GM12878 (cell line): ENCODE data around the gene GRIK1. TPM values are rescaled to one million over a fixed set of nuclear protein-coding genes. Genes with fewer than 3 reads are reported as not detected.

Experiments used
- ATAC-seq: fragments of 200-7000 bp; cut with Tn5 transposase; 3 replicates; pipeline ENCODE4 v1.9.1; 2020; ENCODE audit warnings: mild to moderate bottlenecking, moderate library complexity
- BruUV-seq: library from RNA; stranded (reverse); fragments of 400-500 nt; replicated peaks from 2 replicates; lab custom pipeline; 2021; lab: Mats Ljungman, UMichigan
- CTCF ChIA-PET: fragments of 300-600 bp; sonication (Branson Sonifier 250); formaldehyde crosslinking; extraction: SDS; loops from one replicate; lab custom pipeline; 2021; ENCODE audit warnings: inconsistent platforms; lab: Yijun Ruan, JAX
- POLR2A ChIA-PET: fragments of 350-600 bp; formaldehyde crosslinking; extraction: SDS; loops from one replicate; lab custom pipeline; 2021; ENCODE audit warnings: inconsistent platforms; lab: Charles Lee
- RAD21 ChIA-PET: fragments of 300-600 bp; sonication (Branson Sonifier 250); formaldehyde crosslinking; loops from one replicate; lab custom pipeline; 2023; ENCODE audit warnings: antibody characterized with exemption; ENCODE audit not compliant: unreplicated experiment; lab: Charles Lee
- SMC1A ChIA-PET: fragments of 300-600 bp; sonication (Branson Sonifier 250); formaldehyde crosslinking; loops from one replicate; lab custom pipeline; 2023; ENCODE audit not compliant: unreplicated experiment, uncharacterized antibody; lab: Charles Lee
- DNase-seq: peaks from one replicate; pipeline ENCODE4 v3.0.0-alpha.2; 2011; ENCODE audit warnings: low read depth, low spot score
- FAIRE-seq: peaks from 3 replicates; lab custom pipeline; 2011; peaks lifted over from hg19 to GRCh38; lab: Jason Lieb, UNC
- H2AFZ ChIP-seq: 2 replicates; pipeline ENCODE4 v1.6.0; 2011; ENCODE audit warnings: low read depth, low read length, control low read depth; ENCODE audit not compliant: control insufficient read depth
- H3K27ac ChIP-seq: 2 replicates; pipeline ENCODE4 v1.5.1; 2011; ENCODE audit warnings: control low read depth; ENCODE audit not compliant: control insufficient read depth, insufficient read depth
- H3K27me3 ChIP-seq, 2 experiments: replicated peaks in 1 of 2; 2 replicates each; pipeline versions ENCODE4 v1.6.0 to v1.6.1; 2011; ENCODE audit warnings: low read length in 1 of 2; ENCODE audit not compliant: control insufficient read depth in 2 of 2, insufficient read depth in 2 of 2
- H3K36me3 ChIP-seq, 2 experiments: 2 replicates each; pipeline ENCODE4 v1.5.1; 2011; ENCODE audit warnings: low read length in 1 of 2; ENCODE audit not compliant: control insufficient read depth in 2 of 2, insufficient read depth in 2 of 2
- H3K4me1 ChIP-seq: 2 replicates; pipeline ENCODE4 v1.6.1; 2011; ENCODE audit warnings: mild to moderate bottlenecking, low read length, moderate library complexity, mixed read lengths; ENCODE audit not compliant: control insufficient read depth, insufficient read depth
- H3K4me2 ChIP-seq: 2 replicates; pipeline ENCODE4 v1.6.0; 2011; ENCODE audit warnings: control low read depth; ENCODE audit not compliant: control insufficient read depth, insufficient read depth
- H3K4me3 ChIP-seq: fragments of 200-600 bp; sonication (generic); 2 replicates; pipeline ENCODE4 v1.5.1; 2016
- H3K79me2 ChIP-seq: 2 replicates; pipeline ENCODE4 v1.6.0; 2011; ENCODE audit warnings: low read length; ENCODE audit not compliant: control insufficient read depth, insufficient read depth
- H3K9ac ChIP-seq: 2 replicates; pipeline ENCODE4 v1.8.0; 2011; ENCODE audit warnings: low read length, control low read depth, mixed read lengths; ENCODE audit not compliant: control insufficient read depth, insufficient read depth
- H3K9me3 ChIP-seq: replicated peaks from 3 replicates; pipeline ENCODE4 v1.5.1; 2011; ENCODE audit warnings: mild to moderate bottlenecking, low read length; ENCODE audit not compliant: control insufficient read depth, insufficient read depth
- H4K20me1 ChIP-seq: 2 replicates; pipeline ENCODE4 v1.6.0; 2011; ENCODE audit not compliant: control insufficient read depth, insufficient read depth
- ATF7 ChIP-seq: fragments of 450-650 bp; IDR thresholded peaks from 2 replicates; pipeline ENCODE4 v1.6.1; 2016; ENCODE audit warnings: low read depth, mild to moderate bottlenecking
- CBFB ChIP-seq: IDR thresholded peaks from 2 replicates; pipeline ENCODE4 v1.6.1; 2016; ENCODE audit warnings: antibody characterized with exemption, low read depth
- CHD1 ChIP-seq: IDR thresholded peaks from 2 replicates; pipeline ENCODE4 v1.6.1; 2012; ENCODE audit warnings: low read depth, low read length, improper control_type of control experiment
- FOXM1 ChIP-seq: IDR thresholded peaks from 2 replicates; pipeline ENCODE4 v1.6.1; 2012; ENCODE audit warnings: low read depth, mild to moderate bottlenecking, inconsistent platforms, low read length, moderate library complexity
- IRF5 ChIP-seq: fragments of 450-650 bp; IDR thresholded peaks from 2 replicates; pipeline ENCODE4 v1.6.1; 2017; ENCODE audit warnings: borderline replicate concordance
- KLF5 ChIP-seq: fragments of 450-650 bp; IDR thresholded peaks from 2 replicates; pipeline ENCODE4 v1.6.1; 2014; ENCODE audit warnings: mild to moderate bottlenecking; ENCODE audit not compliant: partially characterized antibody
- LARP7 ChIP-seq: fragments of 450-650 bp; IDR thresholded peaks from 2 replicates; pipeline ENCODE4 v1.6.1; 2017; ENCODE audit warnings: mild to moderate bottlenecking
- NFYB ChIP-seq: IDR thresholded peaks from 2 replicates; pipeline ENCODE4 v1.6.1; 2011; ENCODE audit warnings: low read depth, mild to moderate bottlenecking, low read length, improper control_type of control experiment, moderate library complexity; ENCODE audit not compliant: insufficient read depth
- NRF1 ChIP-seq: conservative IDR thresholded peaks from 2 replicates; pipeline ENCODE4 v1.6.1; 2011; ENCODE audit warnings: mild to moderate bottlenecking, low read depth, low read length, improper control_type of control experiment
- PML ChIP-seq: IDR thresholded peaks from 2 replicates; pipeline ENCODE4 v1.6.1; 2012; ENCODE audit warnings: low read length, inconsistent platforms
- POLR2AphosphoS2 ChIP-seq: IDR thresholded peaks from 2 replicates; pipeline ENCODE4 v1.6.1; 2011; ENCODE audit warnings: low read depth, mild to moderate bottlenecking, low read length, improper control_type of control experiment, moderate library complexity
- RB1 ChIP-seq: fragments of 450-650 bp; formaldehyde crosslinking; IDR thresholded peaks from 2 replicates; pipeline ENCODE4 v1.6.1; 2017; ENCODE audit warnings: mild to moderate bottlenecking, borderline replicate concordance
- RCOR1 ChIP-seq: conservative IDR thresholded peaks from 2 replicates; pipeline ENCODE4 v1.6.1; 2012; ENCODE audit warnings: low read depth, low read length, improper control_type of control experiment
- SMC3 ChIP-seq: IDR thresholded peaks from 2 replicates; pipeline ENCODE4 v1.6.1; 2011; ENCODE audit warnings: low read length, improper control_type of control experiment, borderline replicate concordance
- SP1 ChIP-seq: IDR thresholded peaks from one replicate; pipeline ENCODE4 v1.6.1; 2011; ENCODE audit warnings: low read depth, low read length
- TAF1 ChIP-seq: IDR thresholded peaks from 2 replicates; pipeline ENCODE4 v1.6.1; 2011; ENCODE audit warnings: mild to moderate bottlenecking, low read depth, low read length, borderline replicate concordance
- ZBTB33 ChIP-seq: fragments of 450-650 bp; IDR thresholded peaks from 2 replicates; pipeline ENCODE4 v1.6.1; 2017; ENCODE audit warnings: mild to moderate bottlenecking
- ZBTB4 ChIP-seq: fragments of 450-650 bp; formaldehyde crosslinking; IDR thresholded peaks from 2 replicates; pipeline ENCODE4 v1.4.0; 2022; ENCODE audit warnings: mild to moderate bottlenecking, moderate library complexity
- ZNF384 ChIP-seq: IDR thresholded peaks from 2 replicates; pipeline ENCODE4 v1.6.1; 2012; ENCODE audit warnings: low read depth, mild to moderate bottlenecking, low read length, improper control_type of control experiment, borderline replicate concordance
- WGBS: methylation state at CpG from one replicate; pipeline ENCODE4 v1.1.6; 2016; ENCODE audit warnings: low lambda C conversion rate; ENCODE audit not compliant: insufficient replicate concordance, insufficient coverage; ENCODE audit errors: missing lambda C conversion rate; 5-methylcytosine and 5-hydroxymethylcytosine counted together
- in situ Hi-C: fragments of 300-500 bp; cut with MboI; formaldehyde crosslinking; loops from 9 replicates; pipeline ENCODE4 v1.14.3; 2018; ENCODE audit warnings: mixed read lengths
- intact Hi-C: fragments of 100-400 bp; cut with micrococcal nuclease; formaldehyde crosslinking; loops from one replicate; pipeline ENCODE4 v1.14.2; 2022; ENCODE audit not compliant: unreplicated experiment
- polyA plus RNA-seq, 11 experiments: library from polyadenylated mRNA; depleted of rRNA in 4 of 11; unstranded in 6 of 11; stranded (reverse) in 5 of 11; fragments of >200 nt; fragmentation: Nextera tagmentation in 4 of 11; fragmentation: Illumina TruSeq in 1 of 11; extraction: Ambion mirVana in 4 of 11; extraction: Trizol in 1 of 11; gene quantifications; 1 replicate in 1 of 11; 2 replicates in 10 of 11; pipeline versions ENCODE4 v1.2.1 to v1.2.3, GENCODE V29; 2011 to 2016; ENCODE audit warnings: inconsistent platforms in 2 of 11, missing spikeins in 2 of 11, low read depth in 1 of 11
- total RNA-seq, 4 experiments: library from RNA; depleted of rRNA in 3 of 4; stranded (reverse); fragments of >200 nt in 3 of 4; fragmentation: Illumina TruSeq in 1 of 4; extraction: Trizol in 1 of 4; gene quantifications; 2 replicates each; pipeline versions ENCODE4 v1.2.1 to v1.2.3, GENCODE V29; 2013 to 2021

GRIK1 gene
- total and polyA plus RNA-seq, 10 of the 15 experiments (the other 5 are each of a cell fraction or from before 2014, with no cell fraction given) = 0.05 to 0.13 (median 0.09) TPM; not detected in 7

GRCh38 chr21:29624776-29625175, 315.0 kb downstream of the GRIK1 start:
- WGBS = 59% methylated on average over 6 of the region's 6 CpGs
- Histone ChIP-seq H3K36me3 (no peaks in the 10 kb centered on the region), H3K9ac (no peak overlapping the region), H3K79me2 (no peaks in the 10 kb centered on the region), H4K20me1 (no peaks in the 10 kb centered on the region), H3K27me3 (no peaks in the 10 kb centered on the region), H2AFZ (no peak overlapping the region), H3K9me3 (no peaks in the 10 kb centered on the region), H3K4me3 (no peak overlapping the region), H3K4me1 (no peaks in the 10 kb centered on the region), H3K27ac (no peak overlapping the region), H3K4me2 (no peak overlapping the region)
- no peak for DNase-seq
- ChIA-PET CTCF (interaction anchor here (1.6 to 1.8 kb wide), 2 partner anchors 9 to 109 kb away, joined by 3 to 7 read pairs; no protein-coding TSS in a partner anchor), RAD21 (no interaction called here), SMC1A (no interaction called here), POLR2A (no interaction called here)
- ATAC-seq = no peak
- no peak for TF ChIP-seq ZNF384
- TF ChIP-seq ZBTB4 = no peak
- TF ChIP-seq NFYB = no peak
- TF ChIP-seq CBFB = no peak
- no peak for TF ChIP-seq IRF5
- no peak for TF ChIP-seq ATF7
- TF ChIP-seq ZBTB33 = no peak
- TF ChIP-seq KLF5 = no peak
- TF ChIP-seq RCOR1 = no peak
- no peak for TF ChIP-seq FOXM1
- no peak for TF ChIP-seq CHD1
- no peak for TF ChIP-seq TAF1
- TF ChIP-seq PML = no peak
- TF ChIP-seq POLR2AphosphoS2 = no peak
- TF ChIP-seq RB1 = no peak
- TF ChIP-seq SP1 = no peak
- no peak for TF ChIP-seq LARP7
- no peak for TF ChIP-seq NRF1
- no peak for TF ChIP-seq SMC3
- intact Hi-C loops = no loop called here
- FAIRE-seq = no peak
- in situ Hi-C loops = no loop called here
- no TSS peak for BruUV-seq
